Stimulated activated CD4-positive, alpha-beta T cell treated with anti-CD3 and anti-CD28 coated beads, Interleukin-4, amount 100 ng/mL, for 1 hour (primary cell): Measurements from ENCODE around the gene VRK3.
A peak's percentile ranks its signal among the peaks of the same experiment; 100 is the strongest.
"Not testable (repeated sequence)": the region's sequence is repeated elsewhere in the genome, so short reads cannot be mapped to it uniquely, and the experiment has no call there.

Source experiments
- DNase-seq: peaks from one replicate; pipeline ENCODE4 v3.0.0-alpha.2; 2020

Gene VRK3, protein sequence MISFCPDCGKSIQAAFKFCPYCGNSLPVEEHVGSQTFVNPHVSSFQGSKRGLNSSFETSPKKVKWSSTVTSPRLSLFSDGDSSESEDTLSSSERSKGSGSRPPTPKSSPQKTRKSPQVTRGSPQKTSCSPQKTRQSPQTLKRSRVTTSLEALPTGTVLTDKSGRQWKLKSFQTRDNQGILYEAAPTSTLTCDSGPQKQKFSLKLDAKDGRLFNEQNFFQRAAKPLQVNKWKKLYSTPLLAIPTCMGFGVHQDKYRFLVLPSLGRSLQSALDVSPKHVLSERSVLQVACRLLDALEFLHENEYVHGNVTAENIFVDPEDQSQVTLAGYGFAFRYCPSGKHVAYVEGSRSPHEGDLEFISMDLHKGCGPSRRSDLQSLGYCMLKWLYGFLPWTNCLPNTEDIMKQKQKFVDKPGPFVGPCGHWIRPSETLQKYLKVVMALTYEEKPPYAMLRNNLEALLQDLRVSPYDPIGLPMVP

DNA sequence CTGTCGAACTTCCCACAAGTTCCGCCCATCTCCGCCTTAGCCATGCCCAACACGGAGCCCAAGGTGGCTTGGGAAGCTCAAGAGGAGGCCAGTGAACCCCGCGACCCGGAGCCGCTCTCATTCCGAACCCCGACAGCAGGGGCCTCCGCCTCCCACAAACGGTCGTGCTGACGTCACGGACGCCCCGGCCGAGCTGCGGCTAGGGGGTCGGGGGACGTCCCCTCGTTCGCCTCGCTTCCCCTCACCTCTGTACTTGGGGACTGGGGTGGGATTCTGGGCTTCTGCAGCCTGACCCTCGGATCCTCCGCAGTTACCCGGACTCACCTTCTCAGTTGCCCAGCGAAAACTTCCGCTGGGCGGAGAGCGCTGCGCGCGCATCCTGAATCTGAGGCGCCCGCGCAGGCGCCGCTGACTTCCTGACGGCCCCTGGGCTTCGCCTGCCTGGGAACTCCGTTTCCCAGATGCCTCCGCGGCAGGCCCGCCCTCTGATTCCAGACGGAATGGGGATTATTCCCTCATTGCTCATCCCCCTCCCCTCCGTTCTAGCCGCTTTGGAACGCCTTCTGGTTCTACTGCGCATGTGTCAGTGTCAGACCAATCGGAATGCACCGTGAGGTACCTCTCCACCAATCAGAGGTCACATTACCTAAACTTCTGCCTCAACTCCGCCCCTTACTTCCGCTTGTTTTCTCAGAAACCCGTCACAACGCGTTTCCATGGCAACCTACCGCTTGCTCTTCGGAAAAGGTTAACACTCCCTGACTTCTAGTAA lies at the start of gene VRK3:
VRK3 (minus strand) TSS at position 351 of the 772 bp plus-strand sequence. CDS start 9,210 bp downstream, outside the sequence.
- DNase-seq = peak; percentile 95

DNA sequence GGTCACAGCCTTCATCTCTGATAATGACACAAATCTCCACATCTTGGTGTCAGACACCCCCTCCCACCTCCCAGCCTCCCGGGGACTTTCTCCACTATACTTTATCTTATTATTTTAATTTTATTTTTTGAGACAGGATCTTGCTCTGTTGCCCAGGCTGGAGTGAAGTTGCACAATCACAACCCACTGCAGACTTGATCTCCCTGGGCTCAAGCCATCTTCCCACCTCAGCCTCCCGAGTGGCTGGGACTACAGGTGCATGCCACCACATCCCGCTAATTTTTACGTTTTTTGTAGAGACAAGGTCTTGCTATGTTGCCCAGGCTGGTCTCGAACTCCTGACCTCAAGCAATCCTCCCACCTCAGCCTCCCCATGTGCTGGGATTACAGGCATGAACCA lies 43.2 kb upstream of the VRK3 start:
- not testable (repeated sequence) for DNase-seq

DNA sequence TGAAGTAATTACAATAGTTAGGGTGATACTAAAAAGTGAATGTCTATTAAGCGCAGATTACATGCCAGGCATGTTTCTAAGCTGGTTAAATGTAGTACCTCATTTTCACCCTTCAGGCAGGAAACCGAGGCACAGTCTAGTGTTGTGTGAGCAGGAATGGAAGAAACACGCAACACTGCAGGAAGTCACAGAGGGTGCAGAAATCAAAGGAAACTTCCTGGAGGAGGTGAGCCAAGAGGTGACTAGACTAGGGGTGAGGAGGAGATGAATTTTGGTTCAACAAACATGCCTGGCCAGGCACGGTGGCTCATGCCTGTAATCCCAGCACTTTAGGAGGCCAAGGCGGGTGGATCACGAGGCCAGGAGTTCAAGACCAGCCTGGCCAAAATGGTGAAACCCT lies 42.4 kb upstream of the VRK3 start:
- no peak for DNase-seq

DNA sequence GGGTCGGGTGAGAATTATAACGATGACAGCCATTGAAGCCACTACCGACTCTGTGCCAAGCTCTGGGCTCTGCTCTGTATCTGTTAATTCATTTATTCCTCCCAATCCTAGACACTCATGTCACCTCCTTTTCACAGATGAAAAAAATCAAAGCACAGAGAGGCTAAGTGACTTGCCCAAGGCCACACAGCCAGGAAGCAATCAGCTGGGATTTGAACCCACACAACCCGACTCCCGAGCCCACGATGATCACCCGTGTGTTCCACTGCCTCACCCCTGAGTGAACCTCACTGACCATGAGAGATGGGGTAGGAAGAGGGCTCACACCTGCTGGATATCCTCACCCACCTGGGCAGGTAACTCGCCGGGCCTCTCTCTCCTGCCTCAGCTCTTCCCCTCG lies 40.8 kb upstream of the VRK3 start:
- DNase-seq = no peak

DNA sequence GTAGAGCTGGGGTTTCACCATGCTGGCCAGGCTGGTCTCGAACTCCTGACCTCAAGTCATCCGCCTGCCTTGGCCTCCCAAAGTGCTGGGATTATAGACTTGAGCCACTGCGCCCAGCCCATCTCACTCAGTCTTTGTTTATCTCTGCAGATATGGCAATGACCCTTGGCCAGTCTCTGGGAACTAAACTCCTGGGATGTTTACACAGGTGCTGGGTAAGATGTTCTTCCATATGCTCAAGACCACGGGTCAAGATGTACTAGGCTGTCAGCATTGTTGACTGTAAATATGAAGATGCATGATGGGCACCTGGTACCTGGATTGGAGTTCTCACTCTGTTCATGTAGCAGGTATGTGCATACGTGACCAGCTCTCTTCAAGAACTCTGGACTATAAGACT lies 36.5 kb upstream of the VRK3 start:
- no peak for DNase-seq

DNA sequence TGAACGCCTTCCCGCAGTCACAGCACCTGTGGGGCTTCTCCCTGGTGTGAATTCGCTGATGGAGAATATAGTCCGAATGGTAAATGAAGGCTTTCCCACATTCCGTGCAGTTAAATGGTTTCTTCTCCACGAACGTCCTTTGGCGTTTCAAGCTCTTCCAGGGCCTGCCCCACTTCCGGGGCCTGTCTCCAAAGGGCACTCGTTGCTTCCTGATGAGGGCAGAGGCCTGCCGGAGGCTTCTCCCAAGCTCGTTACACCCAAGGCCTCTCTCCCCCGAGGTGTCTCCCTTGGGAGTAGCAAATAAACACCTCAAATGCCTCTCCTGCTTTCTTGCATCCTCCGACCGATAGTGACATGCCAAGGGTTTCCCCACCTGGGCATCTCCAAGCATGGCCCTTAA lies 34.9 kb upstream of the VRK3 start:
- no peak for DNase-seq

DNA sequence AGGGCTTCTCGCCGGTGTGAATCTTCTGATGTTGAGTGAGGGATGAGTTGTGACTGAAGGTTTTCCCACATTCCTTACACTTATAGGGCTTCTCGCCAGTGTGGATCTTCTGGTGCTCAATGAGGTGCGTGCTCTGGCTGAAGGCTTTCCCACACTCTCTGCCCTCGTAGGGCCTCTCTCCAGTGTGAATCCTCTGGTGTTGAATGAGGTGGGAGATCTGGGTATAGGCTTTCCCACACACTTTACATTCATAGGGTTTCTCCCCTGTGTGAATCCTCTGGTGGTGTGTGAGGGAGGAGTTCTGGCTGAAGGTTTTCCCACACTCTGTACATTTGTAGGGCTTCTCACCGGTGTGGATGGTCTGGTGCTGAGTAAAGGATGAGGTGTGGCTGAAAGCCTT lies 33.9 kb upstream of the VRK3 start:
- no peak for DNase-seq

DNA sequence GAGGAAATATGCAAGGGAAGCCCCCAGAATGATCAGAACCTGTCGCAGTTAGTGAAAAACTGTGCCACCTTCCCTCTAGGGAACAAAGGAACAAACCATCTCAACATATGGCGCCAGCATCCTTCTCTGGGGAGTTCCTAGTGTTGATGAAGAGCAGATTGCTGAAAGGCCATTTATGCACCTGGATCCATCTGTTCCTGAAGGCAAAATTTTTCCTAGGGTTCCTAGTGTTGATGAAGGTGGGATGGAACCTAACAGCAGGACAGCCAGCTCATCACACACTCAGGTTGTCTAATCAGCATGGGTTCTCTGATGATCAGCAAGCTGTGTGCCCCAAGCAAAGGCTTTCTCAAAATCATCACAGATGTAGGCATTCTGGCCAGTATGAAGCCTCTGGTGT lies 33.3 kb upstream of the VRK3 start:
- DNase-seq = no peak

DNA sequence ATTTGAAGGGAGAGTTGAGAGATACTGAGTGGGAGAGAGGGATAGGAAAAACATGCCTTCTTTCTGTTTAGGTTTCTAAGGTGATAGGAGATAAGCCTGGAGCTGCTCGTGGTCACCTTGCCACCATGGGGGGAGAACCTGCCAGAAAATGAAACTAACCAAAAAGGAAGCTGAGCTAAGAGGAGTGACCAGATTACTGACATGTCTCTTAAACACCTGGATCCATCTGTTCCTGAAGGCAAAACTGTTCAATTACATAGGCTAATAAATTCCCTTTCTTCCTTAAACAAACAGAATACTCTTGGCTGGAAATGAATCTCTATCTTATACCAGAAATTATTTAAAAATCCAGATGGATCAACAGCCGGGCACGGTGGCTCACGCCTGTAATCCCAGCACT lies 27.9 kb upstream of the VRK3 start:
- DNase-seq = no peak

DNA sequence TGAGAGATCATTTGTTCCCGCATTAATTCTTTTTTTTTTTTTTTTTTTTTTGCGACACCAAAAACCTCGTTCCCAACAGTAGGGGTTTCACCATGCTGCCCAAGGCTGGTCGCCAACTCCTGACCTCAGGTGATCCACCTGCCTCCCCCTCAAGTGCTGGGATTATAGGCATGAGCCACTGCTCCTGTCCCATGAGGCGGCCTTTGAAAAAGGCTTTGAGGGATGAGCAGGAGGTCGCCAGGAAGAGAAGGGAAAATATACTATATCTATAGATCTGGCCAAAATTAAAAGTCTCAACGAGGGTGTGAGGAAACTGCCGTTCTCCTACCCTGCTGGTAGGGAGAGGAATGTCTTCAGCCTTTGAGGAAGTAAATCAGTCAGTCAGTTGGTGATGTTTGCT lies 26.8 kb upstream of the VRK3 start:
- DNase-seq = no peak

DNA sequence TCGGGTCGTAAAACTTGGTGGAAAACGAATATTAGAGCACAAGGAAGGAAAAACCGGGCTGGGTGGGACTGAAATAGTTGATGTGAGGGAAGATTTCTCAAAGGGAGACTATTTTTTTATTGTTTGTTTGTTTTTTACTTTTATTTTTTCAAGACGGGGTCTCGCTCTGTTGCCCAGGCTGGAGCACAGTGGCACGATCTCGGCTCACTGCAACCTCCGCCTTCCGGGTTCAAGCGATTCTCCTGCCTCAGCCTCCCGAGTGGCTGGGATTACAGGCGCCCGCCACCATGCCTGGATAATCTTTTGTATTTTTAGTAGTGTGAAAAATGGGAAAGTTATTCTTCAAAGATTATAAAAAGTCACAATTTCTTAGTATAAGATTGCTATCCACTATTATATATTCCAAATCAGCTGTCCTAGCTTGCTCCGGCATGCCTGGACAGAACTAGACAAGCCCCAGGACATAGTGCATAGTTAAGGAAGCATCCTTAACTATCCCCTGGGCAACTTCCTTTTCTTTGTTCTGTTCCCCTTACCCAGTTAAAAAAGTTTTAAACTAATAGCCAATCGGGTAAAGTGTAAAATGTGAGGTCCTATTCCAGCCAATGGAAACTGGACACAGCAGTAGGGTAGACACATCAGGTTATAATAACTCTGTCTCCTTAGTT lies 26.2 kb upstream of the VRK3 start:
- DNase-seq = not testable (repeated sequence)

DNA sequence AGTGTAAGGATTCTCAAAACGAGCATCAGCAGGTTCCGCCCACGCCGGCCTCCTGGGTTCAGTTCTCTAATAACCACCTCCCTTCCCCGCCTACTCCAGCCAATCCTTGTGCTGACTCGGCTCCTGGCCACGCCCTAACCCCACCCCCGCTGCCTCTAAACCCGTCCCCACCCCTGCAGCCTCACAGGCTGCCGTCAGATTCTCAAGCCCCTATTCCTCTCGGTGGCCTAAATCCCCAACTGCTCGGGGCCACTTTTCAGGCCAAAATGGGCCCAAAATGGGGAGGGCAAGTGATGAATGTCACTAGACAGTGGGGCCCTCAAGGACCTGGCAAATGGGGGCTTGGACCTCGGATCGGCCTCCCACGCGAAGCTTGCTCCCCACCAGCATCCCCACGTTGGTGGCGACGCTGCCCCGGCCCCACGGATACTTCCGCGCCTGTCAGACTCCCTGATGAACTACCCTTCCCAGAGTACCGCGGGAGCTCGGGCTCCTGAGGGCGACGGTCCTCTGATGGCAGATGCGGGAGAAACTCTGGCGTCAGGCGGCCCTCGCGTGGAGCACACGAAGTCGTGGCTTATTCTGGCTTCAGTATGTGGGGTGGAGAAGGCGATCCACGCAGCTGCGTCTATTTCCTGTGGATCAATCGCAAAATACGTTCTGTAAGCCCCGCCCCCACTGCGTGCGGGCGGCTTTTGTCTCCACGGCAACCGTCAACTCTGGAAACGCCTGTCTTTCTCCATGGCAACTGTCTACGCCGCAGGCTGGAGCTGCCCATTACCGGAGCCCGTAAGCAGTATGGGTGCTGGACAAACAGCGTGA lies 25.4 kb upstream of the VRK3 start:
- peak; percentile 86 for DNase-seq

DNA sequence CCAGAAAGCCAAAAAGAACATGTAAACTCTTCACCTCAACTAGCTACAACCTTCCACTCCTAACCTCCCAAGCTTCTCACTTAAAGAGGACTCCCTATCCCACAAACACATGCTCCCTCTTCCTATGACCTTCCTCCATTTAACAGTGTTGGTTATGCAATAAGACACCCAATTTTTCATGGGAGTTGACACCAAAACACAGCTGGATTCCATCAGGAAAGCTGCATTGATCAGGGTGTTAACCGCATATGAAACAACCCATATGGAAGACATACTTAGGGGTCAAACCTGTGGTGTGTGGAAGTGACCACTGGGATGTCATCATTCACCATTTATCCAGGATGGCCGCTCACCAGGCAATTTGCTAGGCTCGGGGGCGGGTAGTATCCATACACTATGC lies 22.5 kb upstream of the VRK3 start:
- no peak for DNase-seq

DNA sequence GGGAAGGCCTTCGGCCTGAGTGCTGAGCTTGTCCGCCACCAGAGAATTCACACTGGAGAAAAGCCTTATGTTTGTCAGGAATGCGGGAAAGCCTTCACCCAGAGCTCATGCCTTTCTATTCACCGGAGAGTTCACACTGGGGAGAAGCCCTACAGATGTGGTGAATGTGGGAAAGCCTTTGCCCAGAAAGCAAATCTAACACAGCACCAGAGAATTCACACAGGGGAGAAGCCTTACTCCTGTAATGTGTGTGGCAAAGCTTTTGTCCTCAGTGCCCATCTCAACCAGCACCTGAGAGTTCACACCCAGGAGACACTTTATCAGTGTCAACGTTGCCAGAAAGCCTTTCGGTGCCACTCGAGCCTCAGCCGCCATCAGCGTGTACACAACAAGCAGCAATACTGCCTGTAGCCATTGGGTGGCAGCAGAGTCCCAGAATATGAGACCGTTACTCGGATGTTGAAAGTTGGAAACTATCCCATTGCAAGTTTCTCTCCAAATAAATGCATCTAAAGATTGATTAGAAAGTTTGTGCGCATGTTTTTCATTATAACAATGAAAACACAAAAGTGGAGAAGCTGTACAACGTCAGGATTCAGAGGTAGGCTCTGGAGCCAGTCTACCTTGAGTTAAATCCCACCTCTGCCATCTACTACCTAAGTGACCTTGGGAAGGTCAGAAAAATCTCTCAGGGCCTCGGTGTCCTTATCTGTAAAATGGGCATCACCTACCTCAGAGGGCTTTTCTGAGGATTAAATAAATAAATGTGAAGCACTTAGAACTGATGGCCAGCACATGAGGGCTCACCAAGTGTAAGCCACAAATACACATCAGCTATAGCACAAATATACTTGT lies 21.7 kb upstream of the VRK3 start:
- DNase-seq = peak; percentile 65

DNA sequence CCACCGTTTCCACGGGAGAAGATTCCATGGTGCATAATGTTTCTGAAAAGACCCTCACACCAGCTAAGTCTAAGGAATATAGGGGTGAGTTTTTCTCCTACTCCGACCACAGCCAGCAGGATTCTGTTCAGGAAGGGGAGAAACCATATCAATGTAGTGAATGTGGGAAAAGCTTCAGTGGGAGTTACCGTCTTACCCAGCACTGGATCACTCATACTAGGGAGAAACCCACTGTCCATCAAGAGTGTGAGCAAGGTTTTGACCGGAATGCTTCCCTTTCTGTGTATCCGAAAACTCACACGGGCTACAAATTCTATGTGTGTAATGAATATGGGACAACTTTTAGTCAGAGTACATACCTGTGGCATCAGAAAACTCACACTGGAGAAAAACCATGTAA lies 19.8 kb upstream of the VRK3 start:
- no peak for DNase-seq

DNA sequence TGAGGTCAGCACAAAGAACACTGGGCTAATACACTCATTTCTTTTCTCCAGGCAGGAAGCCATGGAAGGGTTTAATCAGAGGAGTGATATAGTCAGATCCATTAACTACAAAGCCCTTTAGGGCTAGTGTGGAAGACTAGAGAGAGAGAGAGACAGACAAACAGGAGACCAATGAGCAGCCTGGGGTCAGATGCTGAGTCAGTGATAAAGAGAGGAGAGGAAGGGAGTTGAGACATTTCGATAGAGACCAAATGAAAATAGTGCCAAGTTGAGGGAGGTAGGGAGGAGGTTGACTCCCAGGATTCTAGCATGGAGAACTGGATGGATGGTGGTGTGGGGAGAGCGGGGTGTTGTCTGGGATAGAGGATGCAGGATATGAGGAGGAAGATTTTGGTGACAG lies 18.8 kb upstream of the VRK3 start:
- no peak for DNase-seq

DNA sequence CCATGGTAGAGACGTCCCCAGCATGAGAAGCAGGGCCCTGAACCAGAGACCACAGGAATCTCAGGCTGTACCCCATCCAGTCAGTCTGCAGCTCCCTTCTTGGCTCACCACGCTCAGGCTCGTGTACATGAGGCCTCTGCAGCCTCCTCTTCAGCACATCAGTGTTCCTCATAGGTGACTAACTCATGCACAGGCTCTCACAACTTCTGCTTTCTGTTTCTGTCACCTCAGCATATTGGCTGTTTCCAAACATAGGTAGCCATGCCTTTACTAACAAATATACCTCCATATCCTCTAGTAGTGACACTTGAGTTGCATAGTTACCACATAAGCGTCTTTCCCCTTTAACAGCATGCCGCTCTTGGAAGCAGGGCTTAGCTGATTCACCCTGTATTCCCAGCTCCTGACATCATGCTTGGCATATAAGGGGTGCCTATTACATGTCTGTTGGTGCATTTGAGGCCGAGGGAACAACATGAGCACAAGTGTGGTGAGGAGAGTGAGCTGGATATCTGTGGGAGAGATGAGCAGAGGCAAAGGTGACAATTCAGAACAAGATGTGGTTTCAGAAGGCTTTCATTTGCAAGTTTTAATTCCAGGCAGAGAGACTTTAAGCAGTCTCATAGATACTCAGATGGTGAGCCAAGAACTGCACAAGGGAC lies 17.3 kb upstream of the VRK3 start:
- no peak for DNase-seq

DNA sequence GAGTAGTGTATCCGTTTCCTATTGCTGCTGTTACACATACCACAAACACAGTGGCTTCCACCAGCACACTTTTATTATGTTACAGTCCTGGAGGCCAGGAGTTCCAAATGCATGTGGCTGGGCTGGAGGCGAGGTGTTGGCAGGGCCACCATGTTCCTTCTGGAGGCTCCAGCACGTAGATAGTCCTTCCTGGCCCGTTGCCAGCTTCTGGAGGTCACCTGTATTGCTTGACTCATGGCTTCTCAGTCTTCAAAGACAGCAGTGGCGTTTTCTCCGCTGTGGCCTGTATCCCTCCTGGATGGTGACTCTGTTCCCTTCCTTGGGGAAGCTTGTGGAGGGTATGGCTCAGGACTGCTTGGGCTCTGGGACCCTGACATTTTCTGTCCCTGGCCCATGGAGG lies 15.8 kb upstream of the VRK3 start:
- no peak for DNase-seq

DNA sequence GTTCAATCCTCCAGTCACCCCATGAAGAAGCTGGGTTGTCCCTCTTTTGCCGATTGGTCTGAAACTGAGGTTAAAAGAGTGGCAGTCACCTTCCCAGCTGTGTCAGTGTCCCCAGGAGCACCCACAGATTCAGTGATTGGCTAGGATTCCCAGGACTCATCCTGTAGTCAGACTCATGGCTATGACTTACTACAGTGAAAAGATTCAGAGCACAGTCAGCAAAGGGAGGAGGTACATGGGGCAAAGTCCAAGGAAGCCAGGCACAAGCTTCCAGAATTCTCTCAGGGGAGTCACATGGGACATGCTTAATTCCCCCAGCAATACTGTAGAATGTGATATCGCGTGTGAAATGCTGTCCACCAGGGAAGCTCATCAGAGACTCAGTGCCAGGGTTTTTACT lies 14.8 kb upstream of the VRK3 start:
- DNase-seq = no peak

DNA sequence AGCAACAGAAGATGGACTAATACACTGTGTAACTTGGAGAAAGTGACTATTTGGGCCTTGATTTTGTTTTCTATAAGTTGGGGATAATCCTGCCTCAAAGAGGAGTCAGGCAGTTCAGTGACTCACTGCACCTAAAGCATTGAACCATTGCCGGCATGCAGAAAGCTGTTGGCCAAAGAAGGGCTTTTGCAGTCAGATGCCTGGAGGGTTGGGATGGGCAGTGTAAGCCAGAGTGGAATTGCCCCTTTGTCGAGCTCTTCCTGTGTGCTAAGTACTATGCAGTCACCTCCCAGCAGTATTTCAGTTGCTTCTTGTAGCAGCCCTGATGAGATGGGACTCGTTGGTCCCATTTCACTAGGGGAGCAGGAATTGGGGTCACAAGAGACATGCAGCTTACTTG lies 11.7 kb upstream of the VRK3 start:
- no peak for DNase-seq

DNA sequence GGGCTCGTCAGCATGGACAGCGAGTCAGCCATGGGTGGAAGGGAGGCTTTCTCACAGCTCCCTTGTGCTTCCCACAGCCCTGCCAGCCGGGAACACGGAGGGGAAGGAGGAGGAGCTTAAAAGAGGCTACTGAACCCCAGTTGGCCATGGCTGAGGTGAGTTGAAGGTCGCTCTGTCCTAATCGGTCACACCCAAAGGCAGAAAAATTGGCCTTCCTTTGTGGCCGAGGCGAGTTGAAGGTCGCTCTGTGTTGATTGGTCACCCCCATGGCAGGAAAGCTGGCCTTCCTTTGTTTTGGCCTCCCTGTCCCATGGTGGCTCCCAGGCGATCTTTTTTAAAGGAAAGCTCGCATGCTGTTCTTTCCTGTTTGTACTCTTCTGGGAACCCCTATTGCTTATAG lies 5.8 kb upstream of the VRK3 start:
- DNase-seq = no peak
